Transverse colon (tissue), 4 donors: ENCODE results near the gene CACNB2.

Experiments
- CTCF ChIP-seq, 5 experiments: fragments of 200-600 bp in 3 of 5; fragments of 450-650 bp in 2 of 5; sonication (generic) in 3 of 5; IDR thresholded peaks; 1 replicate in 2 of 5; 2 replicates in 3 of 5; pipeline ENCODE4 v1.5.1; 2016 to 2017; ENCODE audit warnings: antibody characterized with exemption in 5 of 5, inconsistent platforms in 3 of 5, mild to moderate bottlenecking in 2 of 5, moderate library complexity in 1 of 5
- POLR2AphosphoS5 ChIP-seq, 3 donors: sonication (generic); formaldehyde crosslinking; IDR thresholded peaks; one replicate each; pipeline ENCODE4 v1.6.1; 2016; ENCODE audit warnings: antibody characterized with exemption in 3 of 3

- TF ChIP-seq CTCF (IDR thresholded peaks at IDR 0.05) = no peak
- no peak for TF ChIP-seq POLR2AphosphoS5 (IDR thresholded peaks at IDR 0.05)
Measured at GRCh38 chr10:18561861-18562551, 421.8 kb downstream of the CACNB2 start.
